Trophoblast cell (in vitro differentiated cells and primary cell): ENCODE results near the gene FAM25G.
"Not testable (repeated sequence)": the region's sequence is repeated elsewhere in the genome, so short reads cannot be mapped to it uniquely, and the experiment has no call there.

ENCODE experiments used
- DNase-seq, 2 donors: peaks; one replicate each; pipeline ENCODE4 v3.0.0-alpha.2; 2016
- H2AFZ ChIP-seq: 2 replicates; pipeline ENCODE4 v1.6.1; 2013; ENCODE audit warnings: low read length, moderate library complexity, mild to moderate bottlenecking; ENCODE audit not compliant: insufficient read depth, poor library complexity
- H2AK5ac ChIP-seq: 2 replicates; pipeline ENCODE4 v1.6.1; 2013; ENCODE audit warnings: mild to moderate bottlenecking, low read length
- H2BK120ac ChIP-seq: 2 replicates; pipeline ENCODE4 v1.6.1; 2013; ENCODE audit warnings: low read length, mild to moderate bottlenecking, moderate library complexity; ENCODE audit not compliant: insufficient read depth, poor library complexity
- H2BK12ac ChIP-seq: 2 replicates; pipeline ENCODE4 v1.6.1; 2013; ENCODE audit warnings: mild to moderate bottlenecking, low read length, moderate library complexity
- H2BK5ac ChIP-seq: 2 replicates; pipeline ENCODE4 v1.6.1; 2013; ENCODE audit warnings: low read length, low read depth, moderate library complexity, mild to moderate bottlenecking; ENCODE audit not compliant: poor library complexity
- H3K14ac ChIP-seq: 2 replicates; pipeline ENCODE4 v1.6.1; 2013; ENCODE audit warnings: mild to moderate bottlenecking, low read length
- H3K18ac ChIP-seq: 2 replicates; pipeline ENCODE4 v1.6.1; 2013; ENCODE audit warnings: mild to moderate bottlenecking, low read length
- H3K23ac ChIP-seq: 2 replicates; pipeline ENCODE4 v1.6.1; 2013; ENCODE audit warnings: low read length
- H3K27ac ChIP-seq: 2 replicates; pipeline ENCODE4 v1.5.1; 2013; ENCODE audit warnings: low read depth, mild to moderate bottlenecking, inconsistent platforms, low read length, moderate library complexity
- H3K27me3 ChIP-seq: 2 replicates; pipeline ENCODE4 v1.6.1; 2013; ENCODE audit warnings: inconsistent platforms, mild to moderate bottlenecking, low read length, moderate library complexity; ENCODE audit not compliant: insufficient read depth
- H3K36me3 ChIP-seq, 2 experiments: 1 replicate in 1 of 2; 2 replicates in 1 of 2; pipeline ENCODE4 v1.6.1; 2013; ENCODE audit warnings: low read length in 2 of 2, mild to moderate bottlenecking in 2 of 2, moderate library complexity in 1 of 2; ENCODE audit not compliant: insufficient read depth in 2 of 2, control insufficient read depth in 1 of 2
- H3K4ac ChIP-seq: 2 replicates; pipeline ENCODE4 v1.6.1; 2013; ENCODE audit warnings: low read depth, mild to moderate bottlenecking, low read length, moderate library complexity
- H3K4me1 ChIP-seq, 2 experiments: 1 replicate in 1 of 2; 2 replicates in 1 of 2; pipeline ENCODE4 v1.6.1; 2013; ENCODE audit warnings: low read length in 2 of 2, mild to moderate bottlenecking in 2 of 2, moderate library complexity in 1 of 2; ENCODE audit not compliant: insufficient read depth in 2 of 2, control insufficient read depth in 1 of 2
- H3K4me2 ChIP-seq: 2 replicates; pipeline ENCODE4 v1.6.1; 2013; ENCODE audit warnings: inconsistent platforms, mild to moderate bottlenecking, low read length, moderate library complexity
- H3K4me3 ChIP-seq: 2 replicates; pipeline ENCODE4 v1.5.1; 2013; ENCODE audit warnings: mild to moderate bottlenecking, low read depth, low read length, inconsistent platforms
- H3K79me1 ChIP-seq: one replicate; pipeline ENCODE4 v1.6.1; 2013; ENCODE audit warnings: low read length
- H3K79me2 ChIP-seq: 2 replicates; pipeline ENCODE4 v1.6.1; 2013; ENCODE audit warnings: low read length, mild to moderate bottlenecking; ENCODE audit not compliant: control insufficient read depth, insufficient read depth, poor library complexity
- H3K9ac ChIP-seq: 2 replicates; pipeline ENCODE4 v1.6.1; 2013; ENCODE audit warnings: mild to moderate bottlenecking, low read length
- H3K9me3 ChIP-seq: 2 replicates; pipeline ENCODE4 v1.6.1; 2013; ENCODE audit warnings: low read depth, mild to moderate bottlenecking, control low read depth, inconsistent platforms, low read length; ENCODE audit not compliant: insufficient read depth
- H4K12ac ChIP-seq: 2 replicates; pipeline ENCODE4 v1.6.1; 2013; ENCODE audit warnings: low read depth, mild to moderate bottlenecking, low read length, moderate library complexity
- H4K8ac ChIP-seq: 2 replicates; pipeline ENCODE4 v1.6.1; 2013; ENCODE audit warnings: low read depth, mild to moderate bottlenecking, low read length, moderate library complexity
- H4K91ac ChIP-seq: one replicate; pipeline ENCODE4 v1.6.1; 2013; ENCODE audit warnings: low read depth, mild to moderate bottlenecking, low read length, moderate library complexity
- WGBS: extraction: QIAGEN DNeasy Blood & Tissue Kit; methylation state at CpG from one replicate; pipeline ENCODE4 v1.1.7; 2013; ENCODE audit warnings: missing lambda C conversion rate; ENCODE audit not compliant: insufficient read length, insufficient coverage; ENCODE audit errors: extremely low coverage; 5-methylcytosine and 5-hydroxymethylcytosine counted together

The FAM25G gene

DNA sequence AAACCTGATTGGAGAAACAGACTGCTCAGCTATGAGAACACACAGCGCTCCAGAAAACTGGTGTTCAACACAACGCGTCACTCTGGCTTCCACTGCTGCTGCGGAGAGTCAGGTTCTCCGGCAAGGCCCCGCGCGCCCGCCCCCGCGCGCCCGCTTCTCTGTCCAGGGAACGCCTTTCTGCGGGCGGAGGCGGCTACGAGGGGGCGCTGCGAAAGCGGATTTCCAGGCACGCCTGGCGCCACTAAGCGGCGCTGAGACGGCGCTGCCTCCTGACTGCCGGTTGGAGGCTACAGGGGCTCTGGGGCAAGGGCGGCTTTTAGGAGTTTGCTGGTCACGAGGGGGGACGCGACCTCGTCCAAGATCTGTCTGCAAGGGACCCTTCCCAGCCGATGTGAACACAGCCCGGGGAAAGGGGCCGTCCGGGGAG lies 30.2 kb downstream of the FAM25G start:
- Histone ChIP-seq H3K4me2 (peak overlapping the region; percentile 27), H4K91ac (peak overlapping the region; percentile 94), H3K14ac (peak overlapping the region; percentile 89), H2BK5ac (peak overlapping the region; percentile 91), H4K12ac (peak overlapping the region; percentile 70), H4K8ac (peak overlapping the region; percentile 79), H2BK120ac (peak overlapping the region; percentile 80), H3K18ac (peak overlapping the region; percentile 71), H3K27ac (peak overlapping the region; percentile 94)
- H3K79me2 ChIP-seq, H3K4ac ChIP-seq, H3K9ac ChIP-seq, H3K4me1 ChIP-seq, H3K4me3 ChIP-seq, H3K27me3 ChIP-seq, H2AK5ac ChIP-seq, H2BK12ac ChIP-seq, H2AFZ ChIP-seq, H3K36me3 ChIP-seq, H3K23ac ChIP-seq, H3K79me1 ChIP-seq, H3K9me3 ChIP-seq: not testable (repeated sequence)
- peak; percentile 74 to 83 for DNase-seq
- WGBS = no CpG with 5 or more reads among the region's 37 CpGs

DNA sequence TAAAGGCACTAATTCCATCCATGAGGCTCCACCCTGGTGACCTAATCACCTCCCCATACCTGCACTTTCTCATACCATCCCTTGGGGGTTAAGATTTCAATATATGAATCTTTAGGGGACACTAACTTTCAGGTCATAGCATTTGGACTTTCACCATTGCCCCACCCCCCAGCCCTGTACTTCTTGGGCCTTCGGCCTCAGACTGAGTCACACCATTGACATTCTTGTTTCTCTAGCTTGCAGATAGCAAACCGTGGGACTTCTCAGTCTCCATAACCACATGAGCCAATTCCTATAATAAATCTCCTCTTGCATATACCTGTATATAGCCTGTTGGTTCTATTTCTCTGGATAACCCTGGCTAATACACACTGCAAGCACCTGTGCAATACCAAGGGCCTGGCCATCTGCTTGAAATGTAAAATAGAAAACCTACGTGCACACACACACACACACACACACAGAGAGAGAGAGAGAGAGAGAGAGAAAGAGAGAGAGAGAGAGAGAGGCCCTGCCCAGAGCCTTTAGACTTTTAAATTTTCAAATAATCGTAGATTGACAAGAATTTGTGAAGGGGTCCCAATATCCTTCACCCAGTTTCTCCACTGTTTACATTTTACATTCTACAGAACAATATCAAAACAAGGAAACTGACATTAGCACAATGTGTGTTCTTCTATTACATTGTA lies 32.9 kb downstream of the FAM25G start:
- Histone ChIP-seq H4K12ac (no peak overlapping the region), H3K4me1 (peaks cover 3 to 5% of the 10 kb centered on the region in 2 experiments), H2AFZ (no peak overlapping the region), H3K14ac (no peak overlapping the region), H3K27ac (no peak overlapping the region), H2BK12ac (peak overlapping the region; percentile 58), H4K91ac (peak overlapping the region; percentile 57), H3K9ac (no peak overlapping the region), H3K9me3 (peaks cover 2% of the 10 kb centered on the region), H4K8ac (no peak overlapping the region), H3K18ac (no peak overlapping the region), H2AK5ac (no peak overlapping the region), H3K27me3 (no peaks in the 10 kb centered on the region), H3K23ac (no peak overlapping the region), H3K36me3 (no peaks in the 10 kb centered on the region), H3K4me2 (no peak overlapping the region), H3K4me3 (no peak overlapping the region), H2BK5ac (no peak overlapping the region), H2BK120ac (peak overlapping the region; percentile 20), H3K4ac (no peak overlapping the region), H3K79me1 (peaks cover 7% of the 10 kb centered on the region), H3K79me2 (no peaks in the 10 kb centered on the region)
- DNase-seq = peak; percentile 8 to 42
- no CpG with 5 or more reads among the region's 4 CpGs for WGBS

DNA sequence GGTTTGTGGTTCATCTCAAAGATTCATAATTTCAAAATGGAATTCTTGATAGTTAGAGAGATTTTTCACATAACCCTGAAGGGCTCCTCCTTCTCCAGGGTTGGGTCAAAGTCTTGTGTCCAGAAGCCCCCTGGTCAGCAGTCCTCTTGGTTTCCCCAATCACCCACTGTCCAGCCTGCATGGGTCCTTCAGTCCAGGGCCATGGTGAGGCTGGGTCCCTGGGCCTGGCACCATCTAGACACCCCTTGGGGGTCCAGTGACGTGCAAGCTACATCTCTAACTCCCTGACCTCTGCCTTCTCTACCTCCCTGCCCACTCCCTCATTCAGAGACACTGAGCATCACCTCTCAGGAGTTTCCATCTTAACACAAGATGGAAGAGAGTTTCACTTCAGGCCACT lies 33.7 kb downstream of the FAM25G start:
- H2AFZ ChIP-seq = no peak overlapping the region
- no peak overlapping the region for H3K9ac ChIP-seq
- H3K4me3 ChIP-seq = no peak overlapping the region
- H2AK5ac ChIP-seq = peak overlapping the region; percentile 82
- no peaks in the 10 kb centered on the region for H3K36me3 ChIP-seq
- no peak for DNase-seq
- H3K27ac ChIP-seq = no peak overlapping the region
- no peak overlapping the region for H3K4ac ChIP-seq
- H2BK5ac ChIP-seq = no peak overlapping the region
- no peak overlapping the region for H3K14ac ChIP-seq
- peak overlapping the region; percentile 29 for H3K18ac ChIP-seq
- peak overlapping the region; percentile 86 for H2BK12ac ChIP-seq
- no peaks in the 10 kb centered on the region for H3K27me3 ChIP-seq
- H3K4me1 ChIP-seq = peaks cover 3 to 5% of the 10 kb centered on the region in 2 experiments
- no peak overlapping the region for H3K4me2 ChIP-seq
- peak overlapping the region; percentile 58 for H2BK120ac ChIP-seq
- peaks cover 4% of the 10 kb centered on the region for H3K9me3 ChIP-seq
- peaks cover 7% of the 10 kb centered on the region for H3K79me1 ChIP-seq
- no peak overlapping the region for H3K23ac ChIP-seq
- H4K8ac ChIP-seq = no peak overlapping the region
- no peaks in the 10 kb centered on the region for H3K79me2 ChIP-seq
- H4K91ac ChIP-seq = peak overlapping the region; percentile 59
- no peak overlapping the region for H4K12ac ChIP-seq
- no CpG with 5 or more reads among the region's 1 CpG for WGBS

DNA sequence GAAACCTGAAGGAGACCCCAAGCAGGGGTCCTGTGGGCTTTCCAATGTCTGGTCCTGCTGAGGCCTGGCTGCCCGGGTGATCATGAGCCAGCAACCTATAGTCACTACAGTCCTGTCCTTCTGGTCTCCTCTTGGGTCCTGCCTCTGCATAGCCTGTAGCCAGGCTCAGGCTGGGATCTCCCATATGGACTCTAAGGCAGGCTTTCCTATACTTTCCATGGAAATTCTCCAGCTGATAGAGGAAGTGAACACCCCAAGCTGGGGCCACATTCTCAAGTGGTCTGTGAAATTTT lies 34.0 kb downstream of the FAM25G start:
- Histone ChIP-seq H2AK5ac (no peak overlapping the region), H3K27me3 (no peaks in the 10 kb centered on the region)
- WGBS = no CpG with 5 or more reads among the region's 1 CpG

More for the DNA sequence above, 34.0 kb downstream of the FAM25G start:
- Histone ChIP-seq H2BK5ac (no peak overlapping the region), H4K12ac (no peak overlapping the region), H3K18ac (no peak overlapping the region), H3K9ac (no peak overlapping the region), H3K36me3 (no peaks in the 10 kb centered on the region), H3K79me2 (no peaks in the 10 kb centered on the region), H3K23ac (no peak overlapping the region), H3K14ac (no peak overlapping the region), H3K79me1 (peaks cover 7% of the 10 kb centered on the region), H3K9me3 (peaks cover 4% of the 10 kb centered on the region), H2BK12ac (peak overlapping the region; percentile 39), H3K27ac (no peak overlapping the region), H3K4me1 (peaks cover 3 to 5% of the 10 kb centered on the region in 2 experiments), H3K4me2 (no peak overlapping the region), H2AFZ (no peak overlapping the region), H4K91ac (peak overlapping the region; percentile 22), H4K8ac (no peak overlapping the region), H3K4me3 (no peak overlapping the region), H3K4ac (no peak overlapping the region), H2BK120ac (no peak overlapping the region)
- DNase-seq = no peak
